Common myeloid progenitor, CD34-positive (primary cell): ENCODE results near the gene HLA-B.

Experiments used
- CTCF ChIA-PET: fragments of 350-600 bp; sonication (Branson Sonifier 250); formaldehyde crosslinking; loops from one replicate; lab custom pipeline; 2021; ENCODE audit warnings: antibody characterized with exemption; lab: Charles Lee
- POLR2A ChIA-PET: fragments of 350-600 bp; sonication (Branson Sonifier 250); formaldehyde crosslinking; loops from one replicate; lab custom pipeline; 2021; ENCODE audit warnings: antibody characterized with exemption; lab: Charles Lee
- DNase-seq, 3 donors: peaks; one replicate each; pipeline versions ENCODE4 v3.0.0 to v3.0.0-alpha.2; 2013
- H3K27ac ChIP-seq, 2 experiments: 1 replicate in 1 of 2; 2 replicates in 1 of 2; pipeline ENCODE4 v1.7.0; 2013; ENCODE audit warnings: inconsistent platforms in 2 of 2, low read length in 2 of 2, mild to moderate bottlenecking in 2 of 2, low read depth in 1 of 2, moderate library complexity in 1 of 2; ENCODE audit not compliant: severe bottlenecking in 2 of 2, insufficient read depth in 1 of 2, poor library complexity in 1 of 2
- H3K27me3 ChIP-seq, 5 experiments: replicated peaks in 2 of 5; 1 replicate in 3 of 5; 2 replicates in 2 of 5; pipeline versions ENCODE4 v1.6.1 to v1.7.0; 2013; ENCODE audit warnings: low read length in 4 of 5, mild to moderate bottlenecking in 2 of 5, moderate library complexity in 2 of 5, inconsistent platforms in 1 of 5; ENCODE audit not compliant: insufficient read depth in 5 of 5, control insufficient read depth in 4 of 5
- H3K36me3 ChIP-seq, 4 experiments: 1 replicate in 2 of 4; 2 replicates in 2 of 4; pipeline versions ENCODE4 v1.6.1 to v1.7.0; 2013; ENCODE audit warnings: low read length in 3 of 4, control low read depth in 1 of 4, mild to moderate bottlenecking in 1 of 4; ENCODE audit not compliant: control insufficient read depth in 4 of 4, insufficient read depth in 4 of 4
- H3K4me1 ChIP-seq, 4 experiments: 1 replicate in 3 of 4; 2 replicates in 1 of 4; pipeline versions ENCODE4 v1.6.1 to v1.7.1; 2013; ENCODE audit warnings: low read length in 3 of 4, mild to moderate bottlenecking in 3 of 4, control low read depth in 1 of 4, inconsistent platforms in 1 of 4, moderate library complexity in 1 of 4; ENCODE audit not compliant: control insufficient read depth in 4 of 4, insufficient read depth in 4 of 4; ENCODE audit errors: control extremely low read depth in 1 of 4
- H3K4me3 ChIP-seq, 7 experiments: 1 replicate in 4 of 7; 2 replicates in 3 of 7; pipeline versions ENCODE4 v1.5.1 to v1.7.0; 2013; ENCODE audit warnings: mild to moderate bottlenecking in 7 of 7, low read length in 6 of 7, moderate library complexity in 6 of 7, inconsistent platforms in 2 of 7, low read depth in 2 of 7, control low read depth in 1 of 7; ENCODE audit not compliant: insufficient read depth in 4 of 7, control insufficient read depth in 1 of 7; ENCODE audit errors: extremely low read depth in 1 of 7
- H3K9me3 ChIP-seq, 5 experiments: 1 replicate in 4 of 5; 2 replicates in 1 of 5; pipeline versions ENCODE4 v1.6.1 to v1.7.1; 2013; ENCODE audit warnings: low read length in 4 of 5, mild to moderate bottlenecking in 2 of 5, inconsistent platforms in 1 of 5, low read depth in 1 of 5, moderate library complexity in 1 of 5; ENCODE audit not compliant: control insufficient read depth in 4 of 5, insufficient read depth in 2 of 5; ENCODE audit errors: control extremely low read depth in 1 of 5
- WGBS: methylation state at CpG from one replicate; pipeline ENCODE4 v1.1.5; 2013; ENCODE audit not compliant: insufficient coverage; 5-methylcytosine and 5-hydroxymethylcytosine counted together

HLA-B gene

DNA sequence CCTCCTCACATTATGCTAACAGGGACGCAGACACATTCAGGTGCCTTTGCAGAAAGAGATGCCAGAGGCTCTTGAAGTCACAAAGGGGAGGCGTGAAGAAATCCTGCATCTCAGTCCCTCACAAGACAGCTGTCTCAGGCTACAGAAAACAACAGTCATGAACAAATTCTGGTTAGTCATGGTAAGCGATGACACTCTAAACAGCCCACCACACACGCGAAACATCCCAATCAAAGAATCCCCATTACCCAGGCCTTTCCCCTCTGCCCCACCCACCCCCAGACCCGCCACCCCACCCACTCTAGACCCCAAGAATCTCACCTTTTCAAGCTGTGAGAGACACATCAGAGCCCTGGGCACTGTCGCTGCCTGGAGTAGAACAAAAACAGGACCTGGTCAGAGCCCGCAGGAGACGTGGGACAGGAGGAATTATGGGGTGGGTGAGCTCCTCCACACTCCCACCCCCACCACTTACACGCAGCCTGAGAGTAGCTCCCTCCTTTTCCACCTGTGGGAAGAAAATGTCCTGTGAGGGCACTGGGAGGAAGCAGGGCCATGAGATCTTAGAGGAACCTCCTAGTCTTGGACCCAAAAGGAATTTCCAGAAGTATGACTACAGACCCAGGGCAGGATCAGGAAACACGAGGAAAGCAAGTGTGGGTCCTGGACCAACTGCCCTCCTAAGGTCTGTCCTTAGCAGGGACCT, 2.7 kb downstream of the HLA-B start:
- Histone ChIP-seq H3K9me3 (no peaks in the 10 kb centered on the region), H3K27ac (no peak overlapping the region), H3K4me3 (peak overlapping the region in 5 of 7 experiments; percentile 9 to 87 (median 78)), H3K4me1 (peaks cover 4 to 37% (median 19%) of the 10 kb centered on the region in 4 experiments), H3K36me3 (peaks cover 6 to 27% (median 22%) of the 10 kb centered on the region in 4 experiments), H3K27me3 (no peaks in the 10 kb centered on the region)
- DNase-seq = peak in 2 of 3 donors; percentile 40 to 72
- ChIA-PET POLR2A (no interaction called here), CTCF (interaction anchor here (1.5 to 2.7 kb wide), 2 partner anchors 12 to 157 kb away, joined by 5 to 7 read pairs; no protein-coding TSS in a partner anchor)
- 48% methylated on average over 4 of the region's 11 CpGs for whole genome bisulfite sequencing

- Histone ChIP-seq H3K9me3 (no peaks in the 10 kb centered on the region), H3K27me3 (no peaks in the 10 kb centered on the region), H3K4me3 (no peak overlapping the region), H3K36me3 (peaks cover 6 to 27% (median 22%) of the 10 kb centered on the region in 4 experiments), H3K4me1 (peaks cover 2 to 32% (median 19%) of the 10 kb centered on the region in 4 experiments), H3K27ac (no peak overlapping the region)
- DNase-seq = no peak
- CTCF ChIA-PET = interaction anchor here (0.6 to 2.7 kb wide), 3 partner anchors 13 to 187 kb away, joined by 3 to 7 read pairs (median 5); no protein-coding TSS in a partner anchor
- 100% methylated on average over 2 of the region's 6 CpGs for WGBS
- POLR2A ChIA-PET = interaction anchor here (0.6 to 1.3 kb wide), 3 partner anchors 13 to 299 kb away, joined by 3 to 4 read pairs (median 3); partner anchors contain the start of gene BAG6
These were observed 3.5 kb downstream of the HLA-B start for GRCh38 chr6:31353384-31353945.

- POLR2A ChIA-PET = interaction anchor here (1.2 to 1.6 kb wide), 3 partner anchors 14 to 157 kb away, joined by 3 to 4 read pairs (median 4); no protein-coding TSS in a partner anchor
These were observed 4.1 kb downstream of the HLA-B start for GRCh38 chr6:31352683-31353383.

GRCh38 chr6:31352310-31352682, 4.7 kb downstream of the HLA-B start:
- 90% methylated on average over 4 of the region's 8 CpGs for WGBS
- ChIA-PET POLR2A (interaction anchor here (1.3 to 1.6 kb wide), 2 partner anchors 84 to 156 kb away, joined by 4 read pairs; no protein-coding TSS in a partner anchor), CTCF (no interaction called here)
- H3K4me1 ChIP-seq = peaks cover 0 to 22% (median 16%) of the 10 kb centered on the region in 4 experiments
- no peaks in the 10 kb centered on the region for H3K9me3 ChIP-seq
- no peak overlapping the region for H3K27ac ChIP-seq
- DNase-seq = peak in 1 of 3 donors; percentile 23
- no peaks in the 10 kb centered on the region for H3K27me3 ChIP-seq
- no peak overlapping the region for H3K4me3 ChIP-seq
- H3K36me3 ChIP-seq = peaks cover 6 to 27% (median 22%) of the 10 kb centered on the region in 4 experiments

More at GRCh38 chr6:31352683-31353383, 4.1 kb downstream of the HLA-B start:
- DNase-seq = peak in 2 of 3 donors; percentile 31 to 62
- WGBS = 90% methylated on average over 1 of the region's 6 CpGs
- no peak overlapping the region for H3K27ac ChIP-seq
- H3K9me3 ChIP-seq = no peaks in the 10 kb centered on the region
- no peak overlapping the region for H3K4me3 ChIP-seq
- peaks cover 0 to 25% (median 18%) of the 10 kb centered on the region in 4 experiments for H3K4me1 ChIP-seq
- H3K36me3 ChIP-seq = peaks cover 6 to 27% (median 22%) of the 10 kb centered on the region in 4 experiments
- H3K27me3 ChIP-seq = no peaks in the 10 kb centered on the region
- CTCF ChIA-PET = interaction anchor here (1.5 to 2.7 kb wide), 2 partner anchors 14 to 156 kb away, joined by 5 to 7 read pairs; no protein-coding TSS in a partner anchor

GRCh38 chr6:31351401-31352309, 5.3 kb downstream of the HLA-B start:
- POLR2A ChIA-PET = interaction anchor here (1.6 kb wide), 1 partner anchor 84 kb away, joined by 4 read pairs; no protein-coding TSS in a partner anchor
- Histone ChIP-seq H3K36me3 (peaks cover 6 to 27% (median 22%) of the 10 kb centered on the region in 4 experiments), H3K4me1 (peaks cover 0 to 21% (median 16%) of the 10 kb centered on the region in 4 experiments), H3K27ac (no peak overlapping the region), H3K9me3 (no peaks in the 10 kb centered on the region), H3K27me3 (no peaks in the 10 kb centered on the region), H3K4me3 (no peak overlapping the region)
- CTCF ChIA-PET = no interaction called here
- DNase-seq = peak in 2 of 3 donors; percentile 51 to 56
- 49% methylated on average over 4 of the region's 8 CpGs for WGBS

DNA sequence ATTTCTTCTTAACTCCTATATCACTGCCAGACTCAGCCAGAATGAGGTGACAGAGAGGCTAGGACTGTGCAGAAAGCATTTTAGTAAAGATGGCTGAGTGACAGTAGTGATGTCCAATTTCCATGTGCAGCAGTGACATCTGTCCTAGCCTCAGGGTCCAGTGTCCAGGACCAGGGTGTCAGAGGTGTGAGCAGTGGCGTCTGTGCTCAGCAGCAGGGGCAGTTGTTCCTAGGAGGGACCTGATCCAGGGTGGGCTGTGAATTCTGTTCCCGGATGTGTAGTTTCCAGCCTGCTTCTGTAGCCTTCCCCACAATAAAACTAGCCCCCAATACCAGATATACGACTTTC, 6.0 kb downstream of the HLA-B start:
- ChIA-PET POLR2A (no interaction called here), CTCF (interaction anchor here (1.3 kb wide), 1 partner anchor 16 kb away, joined by 4 read pairs; no protein-coding TSS in a partner anchor)
- peak in 1 of 3 donors; percentile 11 for DNase-seq
- Histone ChIP-seq H3K9me3 (no peaks in the 10 kb centered on the region), H3K27me3 (no peaks in the 10 kb centered on the region), H3K27ac (no peak overlapping the region), H3K36me3 (peaks cover 6 to 27% (median 22%) of the 10 kb centered on the region in 4 experiments), H3K4me1 (peaks cover 0 to 20% (median 16%) of the 10 kb centered on the region in 4 experiments), H3K4me3 (no peak overlapping the region)
- 0% methylated on average over 1 of the region's 3 CpGs for WGBS
